LHCN-M2 (cell line): Measurements from ENCODE around the gene AMPD2. TPM values are rescaled to one million over a fixed set of nuclear protein-coding genes. Genes with fewer than 3 reads are reported as not detected.
"Not testable (repeated sequence)": the region's sequence is repeated elsewhere in the genome, so short reads cannot be mapped to it uniquely, and the experiment has no call there.

Experiments
- DNase-seq: peaks from one replicate; pipeline ENCODE4 v3.0.0-alpha.2; 2012; ENCODE audit warnings: low read depth
- total RNA-seq: library from RNA; depleted of rRNA; stranded (reverse); fragments of >200 nt; gene quantifications from 2 replicates; pipeline ENCODE4 v1.2.3, GENCODE V29; 2014; rRNA removed

AMPD2 gene
- total RNA-seq, 1 experiment from 2014 or later = 44.0 TPM

GRCh38 chr1:109676683-109677381 lies 57.2 kb downstream of the AMPD2 start:
- not testable (repeated sequence) for DNase-seq

GRCh38 chr1:109677459-109677858 lies 57.8 kb downstream of the AMPD2 start:
- DNase-seq = no peak

GRCh38 chr1:109678637-109679036 lies 59.0 kb downstream of the AMPD2 start:
- DNase-seq = not testable (repeated sequence)

Other genes with a start within 250 kb of the AMPD2 start
- gene SORT1, start 221.9 kb upstream of the AMPD2 start, total RNA-seq = 9.4 and 18.1 TPM in 2 replicates
- gene PSMA5, start 193.4 kb upstream of the AMPD2 start, total RNA-seq = 46.8 and 47.8 TPM in 2 replicates
- gene SYPL2, start 153.3 kb upstream of the AMPD2 start, total RNA-seq = 0.06 and 0.34 TPM in 2 replicates
- 6.2 and 6.4 TPM in 2 replicates for gene ATXN7L2, start 135.9 kb upstream of the AMPD2 start, total RNA-seq
- gene CYB561D1, start 125.7 kb upstream of the AMPD2 start, total RNA-seq = 5.6 and 10.1 TPM in 2 replicates
- 0.13 and 0.29 TPM in 2 replicates for gene AMIGO1, start 110.1 kb upstream of the AMPD2 start, total RNA-seq
- not detected in 2 replicates for gene GPR61, start 80.0 kb upstream of the AMPD2 start, total RNA-seq
- 10.6 and 10.8 TPM in 2 replicates for gene GNAI3, start 71.2 kb upstream of the AMPD2 start, total RNA-seq
- gene GNAT2, start 221 bp upstream of the AMPD2 start, total RNA-seq = not detected in 2 replicates
- gene GSTM4, start 36.3 kb downstream of the AMPD2 start, total RNA-seq = 4.2 and 10.5 TPM in 2 replicates
- 16.2 and 18.4 TPM in 2 replicates for gene GSTM2, start 48.2 kb downstream of the AMPD2 start, total RNA-seq
- 1.1 and 1.2 TPM in 2 replicates for gene GSTM1, start 68.0 kb downstream of the AMPD2 start, total RNA-seq
- not detected in 2 replicates for gene GSTM5, start 92.4 kb downstream of the AMPD2 start, total RNA-seq
- gene GSTM3, start 121.2 kb downstream of the AMPD2 start, total RNA-seq = 13.2 and 16.3 TPM in 2 replicates
- not detected in 2 replicates for gene EPS8L3, start 144.1 kb downstream of the AMPD2 start, total RNA-seq